GM23338 (cell line): ENCODE data around the gene KANK4.

Source experiments
- CREB1 ChIP-seq: fragments of 250-450 bp; sonication (Bioruptor Pico); IDR thresholded peaks from 2 replicates; pipeline ENCODE4 v1.5.0; 2020; ENCODE audit warnings: low read depth, mild to moderate bottlenecking, moderate library complexity
- EZH2 ChIP-seq: fragments of 200-600 bp; sonication (generic); IDR thresholded peaks from one replicate; pipeline ENCODE4 v1.8.0; 2017; ENCODE audit warnings: antibody characterized with exemption, mild to moderate bottlenecking, low read depth; ENCODE audit not compliant: unreplicated experiment
- EZH2phosphoT487 ChIP-seq: fragments of 200-600 bp; sonication (generic); IDR thresholded peaks from one replicate; pipeline ENCODE4 v1.8.1; 2018; ENCODE audit warnings: antibody characterized with exemption; ENCODE audit not compliant: unreplicated experiment
- JUNB ChIP-seq: IDR thresholded peaks from one replicate; pipeline ENCODE4 v1.6.1; 2016; ENCODE audit warnings: antibody characterized with exemption; ENCODE audit not compliant: unreplicated experiment
- POLR2AphosphoS5 ChIP-seq: IDR thresholded peaks from 2 replicates; pipeline ENCODE4 v1.6.1; 2016; ENCODE audit warnings: antibody characterized with exemption, low read depth
- STAT1 ChIP-seq: IDR thresholded peaks from one replicate; pipeline ENCODE4 v1.6.1; 2016; ENCODE audit warnings: antibody characterized with exemption; ENCODE audit not compliant: unreplicated experiment
- TF ChIP-seq, protein P1 (sequence below), 2 experiments: fragments of 200-600 bp in 1 of 2; sonication (generic) in 1 of 2; conservative IDR thresholded peaks; 2 replicates each; pipeline versions ENCODE4 v1.5.1 to v1.6.1; 2016 to 2017; ENCODE audit warnings: antibody characterized with exemption in 2 of 2, low read depth in 2 of 2, mild to moderate bottlenecking in 2 of 2, moderate library complexity in 1 of 2
- TF ChIP-seq, protein P2 (sequence below): IDR thresholded peaks from one replicate; pipeline ENCODE4 v1.6.1; 2018; ENCODE audit warnings: antibody characterized with exemption; ENCODE audit not compliant: unreplicated experiment

DNA sequence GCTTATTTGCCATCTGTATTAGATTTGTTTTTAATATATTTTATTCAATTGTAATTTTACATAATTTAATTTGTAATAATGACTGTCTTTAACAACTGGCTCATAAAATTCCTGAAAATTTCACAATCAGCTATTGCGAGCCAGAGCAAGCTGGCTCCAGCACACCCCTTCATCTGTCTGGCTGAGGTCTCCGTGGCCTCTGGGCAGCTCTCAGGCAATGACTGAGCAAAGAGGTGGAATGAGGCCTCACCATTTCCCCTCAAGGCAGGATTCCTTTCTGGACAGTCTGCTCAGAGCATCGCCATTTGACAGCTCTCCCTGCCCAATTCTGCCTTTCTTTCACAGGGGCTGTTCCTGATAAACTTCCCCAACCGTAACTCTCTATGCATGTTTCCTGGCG is 5.8 kb upstream of the KANK4 start:
- TF ChIP-seq EZH2phosphoT487 (no peak), POLR2AphosphoS5 (no peak), CREB1 (CRISPR knock-in tag) (no peak), EZH2 (no peak), JUNB (no peak), STAT1 (no peak)
- TF ChIP-seq, protein P1, sequence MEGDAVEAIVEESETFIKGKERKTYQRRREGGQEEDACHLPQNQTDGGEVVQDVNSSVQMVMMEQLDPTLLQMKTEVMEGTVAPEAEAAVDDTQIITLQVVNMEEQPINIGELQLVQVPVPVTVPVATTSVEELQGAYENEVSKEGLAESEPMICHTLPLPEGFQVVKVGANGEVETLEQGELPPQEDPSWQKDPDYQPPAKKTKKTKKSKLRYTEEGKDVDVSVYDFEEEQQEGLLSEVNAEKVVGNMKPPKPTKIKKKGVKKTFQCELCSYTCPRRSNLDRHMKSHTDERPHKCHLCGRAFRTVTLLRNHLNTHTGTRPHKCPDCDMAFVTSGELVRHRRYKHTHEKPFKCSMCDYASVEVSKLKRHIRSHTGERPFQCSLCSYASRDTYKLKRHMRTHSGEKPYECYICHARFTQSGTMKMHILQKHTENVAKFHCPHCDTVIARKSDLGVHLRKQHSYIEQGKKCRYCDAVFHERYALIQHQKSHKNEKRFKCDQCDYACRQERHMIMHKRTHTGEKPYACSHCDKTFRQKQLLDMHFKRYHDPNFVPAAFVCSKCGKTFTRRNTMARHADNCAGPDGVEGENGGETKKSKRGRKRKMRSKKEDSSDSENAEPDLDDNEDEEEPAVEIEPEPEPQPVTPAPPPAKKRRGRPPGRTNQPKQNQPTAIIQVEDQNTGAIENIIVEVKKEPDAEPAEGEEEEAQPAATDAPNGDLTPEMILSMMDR (conservative IDR thresholded peaks at IDR 0.05; ENCODE audit: low read depth in 2 of 2): no peak
- TF ChIP-seq, protein P2, sequence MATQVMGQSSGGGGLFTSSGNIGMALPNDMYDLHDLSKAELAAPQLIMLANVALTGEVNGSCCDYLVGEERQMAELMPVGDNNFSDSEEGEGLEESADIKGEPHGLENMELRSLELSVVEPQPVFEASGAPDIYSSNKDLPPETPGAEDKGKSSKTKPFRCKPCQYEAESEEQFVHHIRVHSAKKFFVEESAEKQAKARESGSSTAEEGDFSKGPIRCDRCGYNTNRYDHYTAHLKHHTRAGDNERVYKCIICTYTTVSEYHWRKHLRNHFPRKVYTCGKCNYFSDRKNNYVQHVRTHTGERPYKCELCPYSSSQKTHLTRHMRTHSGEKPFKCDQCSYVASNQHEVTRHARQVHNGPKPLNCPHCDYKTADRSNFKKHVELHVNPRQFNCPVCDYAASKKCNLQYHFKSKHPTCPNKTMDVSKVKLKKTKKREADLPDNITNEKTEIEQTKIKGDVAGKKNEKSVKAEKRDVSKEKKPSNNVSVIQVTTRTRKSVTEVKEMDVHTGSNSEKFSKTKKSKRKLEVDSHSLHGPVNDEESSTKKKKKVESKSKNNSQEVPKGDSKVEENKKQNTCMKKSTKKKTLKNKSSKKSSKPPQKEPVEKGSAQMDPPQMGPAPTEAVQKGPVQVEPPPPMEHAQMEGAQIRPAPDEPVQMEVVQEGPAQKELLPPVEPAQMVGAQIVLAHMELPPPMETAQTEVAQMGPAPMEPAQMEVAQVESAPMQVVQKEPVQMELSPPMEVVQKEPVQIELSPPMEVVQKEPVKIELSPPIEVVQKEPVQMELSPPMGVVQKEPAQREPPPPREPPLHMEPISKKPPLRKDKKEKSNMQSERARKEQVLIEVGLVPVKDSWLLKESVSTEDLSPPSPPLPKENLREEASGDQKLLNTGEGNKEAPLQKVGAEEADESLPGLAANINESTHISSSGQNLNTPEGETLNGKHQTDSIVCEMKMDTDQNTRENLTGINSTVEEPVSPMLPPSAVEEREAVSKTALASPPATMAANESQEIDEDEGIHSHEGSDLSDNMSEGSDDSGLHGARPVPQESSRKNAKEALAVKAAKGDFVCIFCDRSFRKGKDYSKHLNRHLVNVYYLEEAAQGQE: no peak
